ENCODE measurements around the gene SCFD2.

The SCFD2 gene

DNA sequence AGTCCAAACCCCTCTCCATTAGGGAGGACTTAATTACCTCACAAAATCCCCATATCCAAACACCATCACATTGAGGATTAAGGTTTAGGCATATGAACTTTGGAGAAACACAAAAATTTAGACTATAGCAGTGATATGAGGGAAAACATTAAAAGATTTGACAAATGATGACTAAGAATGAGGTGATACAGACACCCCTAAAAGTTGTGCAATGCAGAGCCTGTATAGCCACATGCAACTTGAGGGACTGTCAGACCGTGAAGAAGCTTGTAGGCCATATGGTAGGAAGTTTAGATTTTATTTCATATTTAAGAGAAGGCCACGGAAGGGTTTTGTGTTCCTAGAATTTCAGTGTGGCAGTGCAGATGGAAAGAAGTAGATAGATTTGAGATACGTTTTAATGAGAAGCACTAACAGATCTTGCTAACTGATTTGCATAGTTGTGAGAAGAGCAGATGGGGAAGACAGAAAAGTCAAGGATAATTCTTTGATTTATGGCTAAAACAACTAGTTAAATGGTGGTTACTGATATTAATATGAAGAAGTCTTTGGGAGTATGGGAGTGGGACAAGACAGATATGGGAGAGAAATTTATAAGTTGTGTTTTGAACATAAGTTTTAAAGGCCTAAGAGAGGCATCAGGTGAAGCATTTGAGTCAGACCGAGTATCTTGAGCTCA, 6.1 kb upstream of the SCFD2 start:
- Histone ChIP-seq H3K27me3 (ENCODE audit: insufficient read depth, poor library complexity, severe bottlenecking) (no peaks in the 10 kb centered on the region), H3K27ac (replicated peaks) (peak overlapping the region; percentile 42; the same call in 1 of the 2 replicates), H3K4me3 (replicated peaks; ENCODE audit: insufficient read depth, low read length) (no peak overlapping the region)
- TF ChIP-seq POLR2AphosphoS5 (IDR thresholded peaks at IDR 0.05; ENCODE audit: low read depth) (no peak), GABPA (IDR thresholded peaks at IDR 0.05; ENCODE audit: low read depth) (no peak), SPI1 (IDR thresholded peaks at IDR 0.05; ENCODE audit: borderline replicate concordance, low read depth) (no peak)
- TF ChIP-seq, protein P1, sequence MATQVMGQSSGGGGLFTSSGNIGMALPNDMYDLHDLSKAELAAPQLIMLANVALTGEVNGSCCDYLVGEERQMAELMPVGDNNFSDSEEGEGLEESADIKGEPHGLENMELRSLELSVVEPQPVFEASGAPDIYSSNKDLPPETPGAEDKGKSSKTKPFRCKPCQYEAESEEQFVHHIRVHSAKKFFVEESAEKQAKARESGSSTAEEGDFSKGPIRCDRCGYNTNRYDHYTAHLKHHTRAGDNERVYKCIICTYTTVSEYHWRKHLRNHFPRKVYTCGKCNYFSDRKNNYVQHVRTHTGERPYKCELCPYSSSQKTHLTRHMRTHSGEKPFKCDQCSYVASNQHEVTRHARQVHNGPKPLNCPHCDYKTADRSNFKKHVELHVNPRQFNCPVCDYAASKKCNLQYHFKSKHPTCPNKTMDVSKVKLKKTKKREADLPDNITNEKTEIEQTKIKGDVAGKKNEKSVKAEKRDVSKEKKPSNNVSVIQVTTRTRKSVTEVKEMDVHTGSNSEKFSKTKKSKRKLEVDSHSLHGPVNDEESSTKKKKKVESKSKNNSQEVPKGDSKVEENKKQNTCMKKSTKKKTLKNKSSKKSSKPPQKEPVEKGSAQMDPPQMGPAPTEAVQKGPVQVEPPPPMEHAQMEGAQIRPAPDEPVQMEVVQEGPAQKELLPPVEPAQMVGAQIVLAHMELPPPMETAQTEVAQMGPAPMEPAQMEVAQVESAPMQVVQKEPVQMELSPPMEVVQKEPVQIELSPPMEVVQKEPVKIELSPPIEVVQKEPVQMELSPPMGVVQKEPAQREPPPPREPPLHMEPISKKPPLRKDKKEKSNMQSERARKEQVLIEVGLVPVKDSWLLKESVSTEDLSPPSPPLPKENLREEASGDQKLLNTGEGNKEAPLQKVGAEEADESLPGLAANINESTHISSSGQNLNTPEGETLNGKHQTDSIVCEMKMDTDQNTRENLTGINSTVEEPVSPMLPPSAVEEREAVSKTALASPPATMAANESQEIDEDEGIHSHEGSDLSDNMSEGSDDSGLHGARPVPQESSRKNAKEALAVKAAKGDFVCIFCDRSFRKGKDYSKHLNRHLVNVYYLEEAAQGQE (IDR thresholded peaks at IDR 0.05; ENCODE audit: insufficient replicate concordance, low read depth) = no peak
- TF ChIP-seq, protein P2, sequence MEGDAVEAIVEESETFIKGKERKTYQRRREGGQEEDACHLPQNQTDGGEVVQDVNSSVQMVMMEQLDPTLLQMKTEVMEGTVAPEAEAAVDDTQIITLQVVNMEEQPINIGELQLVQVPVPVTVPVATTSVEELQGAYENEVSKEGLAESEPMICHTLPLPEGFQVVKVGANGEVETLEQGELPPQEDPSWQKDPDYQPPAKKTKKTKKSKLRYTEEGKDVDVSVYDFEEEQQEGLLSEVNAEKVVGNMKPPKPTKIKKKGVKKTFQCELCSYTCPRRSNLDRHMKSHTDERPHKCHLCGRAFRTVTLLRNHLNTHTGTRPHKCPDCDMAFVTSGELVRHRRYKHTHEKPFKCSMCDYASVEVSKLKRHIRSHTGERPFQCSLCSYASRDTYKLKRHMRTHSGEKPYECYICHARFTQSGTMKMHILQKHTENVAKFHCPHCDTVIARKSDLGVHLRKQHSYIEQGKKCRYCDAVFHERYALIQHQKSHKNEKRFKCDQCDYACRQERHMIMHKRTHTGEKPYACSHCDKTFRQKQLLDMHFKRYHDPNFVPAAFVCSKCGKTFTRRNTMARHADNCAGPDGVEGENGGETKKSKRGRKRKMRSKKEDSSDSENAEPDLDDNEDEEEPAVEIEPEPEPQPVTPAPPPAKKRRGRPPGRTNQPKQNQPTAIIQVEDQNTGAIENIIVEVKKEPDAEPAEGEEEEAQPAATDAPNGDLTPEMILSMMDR (IDR thresholded peaks at IDR 0.05; ENCODE audit: insufficient read depth, low read length) = no peak
- no peak for DNase-seq (ENCODE audit: low read depth in 1 of 2, low spot score in 1 of 2)

DNA sequence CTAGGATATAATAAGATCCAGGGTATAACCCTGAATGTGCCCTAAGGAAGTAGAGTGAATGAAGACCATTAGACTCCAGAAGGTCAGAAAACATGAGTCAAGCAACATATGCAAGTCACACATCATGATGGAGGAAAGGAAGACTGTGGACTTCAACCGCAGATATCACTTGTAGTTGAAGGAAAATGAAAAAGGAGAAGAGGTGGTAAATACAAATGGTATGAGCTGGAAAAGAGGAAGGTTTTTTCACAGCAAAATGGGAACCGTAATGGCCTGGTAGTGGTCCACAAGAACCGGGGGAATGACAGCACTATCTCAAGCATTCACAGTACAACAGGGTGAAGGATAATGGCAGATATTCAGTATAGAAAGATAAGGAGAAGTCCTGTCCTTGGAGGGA, 5.2 kb upstream of the SCFD2 start:
- Histone ChIP-seq H3K27ac (replicated peaks) (peak overlapping the region; percentile 42), H3K4me3 (replicated peaks; ENCODE audit: insufficient read depth, low read length) (no peak overlapping the region), H3K27me3 (ENCODE audit: insufficient read depth, poor library complexity, severe bottlenecking) (no peaks in the 10 kb centered on the region)
- TF ChIP-seq SPI1 (IDR thresholded peaks at IDR 0.05; ENCODE audit: borderline replicate concordance, low read depth) = peak; percentile 69
- no peak for TF ChIP-seq POLR2AphosphoS5 (IDR thresholded peaks at IDR 0.05; ENCODE audit: low read depth)
- DNase-seq (ENCODE audit: low read depth in 1 of 2, low spot score in 1 of 2) = peak in 1 of 2 experiments; percentile 48

DNA sequence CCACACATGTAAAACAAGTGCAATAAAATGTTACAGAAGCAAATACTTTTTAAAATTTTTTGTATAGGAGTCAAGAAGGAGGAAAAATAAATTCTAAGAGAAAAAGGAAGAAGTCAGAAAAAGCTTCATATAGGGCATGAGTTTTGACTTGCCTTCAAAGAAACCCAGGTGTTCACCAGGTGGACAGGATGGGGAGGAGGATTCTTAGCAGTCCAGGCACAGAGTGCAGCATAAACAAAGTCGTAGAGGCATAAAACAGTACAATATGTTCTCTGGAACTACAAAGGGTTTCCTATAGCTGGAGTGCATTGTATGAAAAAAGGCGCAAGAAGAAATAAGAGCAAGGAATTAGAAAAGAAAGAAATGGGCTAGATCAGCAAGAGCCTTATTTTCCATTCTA, 1.9 kb upstream of the SCFD2 start:
- Histone ChIP-seq H3K27me3 (ENCODE audit: insufficient read depth, poor library complexity, severe bottlenecking) (no peaks in the 10 kb centered on the region), H3K4me3 (replicated peaks; ENCODE audit: insufficient read depth, low read length) (no peak overlapping the region), H3K27ac (replicated peaks) (no peak overlapping the region)
- no peak for DNase-seq (ENCODE audit: low read depth in 1 of 2, low spot score in 1 of 2)
- TF ChIP-seq GABPA (IDR thresholded peaks at IDR 0.05; ENCODE audit: low read depth) = no peak

DNA sequence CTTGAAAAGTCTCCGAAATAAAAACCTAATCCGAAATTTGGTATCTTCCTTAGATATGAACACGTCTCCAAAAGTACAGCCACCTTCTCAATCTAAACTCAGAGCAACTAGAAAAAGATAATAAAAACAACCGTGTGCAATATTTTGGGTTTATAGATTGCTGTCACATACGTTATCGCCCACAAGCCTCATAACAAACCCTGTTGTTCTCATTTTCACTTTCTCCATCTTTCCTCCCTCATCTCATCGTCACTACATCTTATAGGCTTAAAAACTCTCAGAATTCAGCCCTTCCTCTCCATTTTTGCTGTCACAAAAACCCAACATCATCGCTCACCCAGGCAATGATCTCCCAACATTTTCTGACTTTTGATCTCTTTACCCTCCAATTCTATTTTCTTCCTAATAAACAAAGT, 448 bp upstream of the SCFD2 start:
- no peak for DNase-seq (ENCODE audit: low read depth in 1 of 2, low spot score in 1 of 2)
- H3K27me3 ChIP-seq (ENCODE audit: insufficient read depth, poor library complexity, severe bottlenecking) = no peaks in the 10 kb centered on the region
- H3K27ac ChIP-seq (replicated peaks) = peak overlapping the region; percentile 60
- H3K4me3 ChIP-seq (replicated peaks; ENCODE audit: insufficient read depth, low read length) = peak overlapping the region; percentile 98
- TF ChIP-seq, protein P2 (IDR thresholded peaks at IDR 0.05; ENCODE audit: insufficient read depth, low read length) = no peak
- TF ChIP-seq, protein P1 (IDR thresholded peaks at IDR 0.05; ENCODE audit: insufficient replicate concordance, low read depth) = no peak
- TF ChIP-seq GABPA (IDR thresholded peaks at IDR 0.05; ENCODE audit: low read depth) = no peak
- no peak for TF ChIP-seq POLR2AphosphoS5 (IDR thresholded peaks at IDR 0.05; ENCODE audit: low read depth)
- no peak for TF ChIP-seq SPI1 (IDR thresholded peaks at IDR 0.05; ENCODE audit: borderline replicate concordance, low read depth)

DNA sequence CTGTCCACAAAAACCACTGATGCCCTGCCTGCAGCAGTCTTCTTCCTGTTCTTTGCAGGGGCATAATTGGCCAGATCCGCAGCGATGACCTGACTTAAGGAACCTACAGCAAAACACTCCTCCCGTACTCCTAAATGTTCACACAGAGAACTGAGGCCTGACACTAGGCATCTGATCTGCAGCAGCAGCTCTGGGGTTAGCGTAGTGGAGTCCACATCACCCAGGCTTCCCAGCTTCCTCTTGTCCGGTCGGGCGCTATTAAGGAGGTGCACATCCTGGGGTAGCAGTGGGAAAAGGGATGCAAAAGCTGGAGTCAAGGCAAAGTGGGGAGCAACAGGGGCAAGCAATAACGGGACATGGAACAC, 758 bp downstream of the SCFD2 start:
- DNase-seq (ENCODE audit: low read depth in 1 of 2, low spot score in 1 of 2) = peak; percentile 41 to 71
- TF ChIP-seq GABPA (IDR thresholded peaks at IDR 0.05; ENCODE audit: low read depth) (peak; percentile 59), POLR2AphosphoS5 (IDR thresholded peaks at IDR 0.05; ENCODE audit: low read depth) (peak; percentile 47; the same call in 1 of the 2 replicates)
- TF ChIP-seq, protein P1 (IDR thresholded peaks at IDR 0.05; ENCODE audit: insufficient replicate concordance, low read depth) = no peak
- Histone ChIP-seq H3K27ac (replicated peaks) (peak overlapping the region; percentile 74), H3K27me3 (ENCODE audit: insufficient read depth, poor library complexity, severe bottlenecking) (no peaks in the 10 kb centered on the region), H3K4me3 (replicated peaks; ENCODE audit: insufficient read depth, low read length) (peak overlapping the region; percentile 98)

Data from HL-60 (cell line).